ENCODE measurements around the gene EPHA8. TPM values are rescaled to one million over a fixed set of nuclear protein-coding genes. Genes with fewer than 3 reads are reported as not detected.

Gene EPHA8
- total and polyA plus RNA-seq, 12 donors: 0.11 to 10.1 (median 1.6) TPM; not detected in 2

DNA sequence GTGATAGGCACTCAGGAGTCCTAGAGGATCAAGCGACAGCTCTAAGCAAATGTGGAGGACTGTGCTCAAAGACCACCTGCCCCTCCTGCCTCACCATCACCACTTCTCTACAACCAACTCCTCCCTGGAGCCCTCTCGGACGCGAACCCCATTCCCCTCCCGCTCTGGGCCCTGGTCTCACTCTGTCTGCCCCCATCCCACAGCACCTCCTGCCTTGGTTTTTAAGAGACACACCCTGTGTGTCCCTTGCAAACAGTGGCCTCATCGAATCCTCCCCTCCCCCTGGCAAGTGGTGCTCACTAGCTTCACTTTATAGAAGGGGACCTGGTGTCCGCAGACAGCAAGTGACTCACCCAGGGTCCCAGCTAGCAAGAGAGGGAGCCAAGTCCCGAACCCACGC, 28.8 kb downstream of the EPHA8 start:
- no peak overlapping the region for H3K27ac ChIP-seq
- H3K4me1 ChIP-seq (replicated peaks in 1 of 2): no peaks in the 10 kb centered on the region
- no peaks in the 10 kb centered on the region for H3K36me3 ChIP-seq (replicated peaks in 1 of 2)
- intact Hi-C loops (cut with DNase I): no loop called here
- H3K9me3 ChIP-seq (replicated peaks in 1 of 3): no peaks in the 10 kb centered on the region
- TF ChIP-seq, protein P1, sequence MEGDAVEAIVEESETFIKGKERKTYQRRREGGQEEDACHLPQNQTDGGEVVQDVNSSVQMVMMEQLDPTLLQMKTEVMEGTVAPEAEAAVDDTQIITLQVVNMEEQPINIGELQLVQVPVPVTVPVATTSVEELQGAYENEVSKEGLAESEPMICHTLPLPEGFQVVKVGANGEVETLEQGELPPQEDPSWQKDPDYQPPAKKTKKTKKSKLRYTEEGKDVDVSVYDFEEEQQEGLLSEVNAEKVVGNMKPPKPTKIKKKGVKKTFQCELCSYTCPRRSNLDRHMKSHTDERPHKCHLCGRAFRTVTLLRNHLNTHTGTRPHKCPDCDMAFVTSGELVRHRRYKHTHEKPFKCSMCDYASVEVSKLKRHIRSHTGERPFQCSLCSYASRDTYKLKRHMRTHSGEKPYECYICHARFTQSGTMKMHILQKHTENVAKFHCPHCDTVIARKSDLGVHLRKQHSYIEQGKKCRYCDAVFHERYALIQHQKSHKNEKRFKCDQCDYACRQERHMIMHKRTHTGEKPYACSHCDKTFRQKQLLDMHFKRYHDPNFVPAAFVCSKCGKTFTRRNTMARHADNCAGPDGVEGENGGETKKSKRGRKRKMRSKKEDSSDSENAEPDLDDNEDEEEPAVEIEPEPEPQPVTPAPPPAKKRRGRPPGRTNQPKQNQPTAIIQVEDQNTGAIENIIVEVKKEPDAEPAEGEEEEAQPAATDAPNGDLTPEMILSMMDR (IDR thresholded peaks at IDR 0.05): no peak
- peaks cover 5% of the 10 kb centered on the region for H3K27me3 ChIP-seq
- no peak overlapping the region for H3K4me3 ChIP-seq
- 82 to 93% (median 85%) methylated on average over 8 to 9 of the region's 9 CpGs for WGBS, 4 donors
- DNase-seq: no peak

DNA sequence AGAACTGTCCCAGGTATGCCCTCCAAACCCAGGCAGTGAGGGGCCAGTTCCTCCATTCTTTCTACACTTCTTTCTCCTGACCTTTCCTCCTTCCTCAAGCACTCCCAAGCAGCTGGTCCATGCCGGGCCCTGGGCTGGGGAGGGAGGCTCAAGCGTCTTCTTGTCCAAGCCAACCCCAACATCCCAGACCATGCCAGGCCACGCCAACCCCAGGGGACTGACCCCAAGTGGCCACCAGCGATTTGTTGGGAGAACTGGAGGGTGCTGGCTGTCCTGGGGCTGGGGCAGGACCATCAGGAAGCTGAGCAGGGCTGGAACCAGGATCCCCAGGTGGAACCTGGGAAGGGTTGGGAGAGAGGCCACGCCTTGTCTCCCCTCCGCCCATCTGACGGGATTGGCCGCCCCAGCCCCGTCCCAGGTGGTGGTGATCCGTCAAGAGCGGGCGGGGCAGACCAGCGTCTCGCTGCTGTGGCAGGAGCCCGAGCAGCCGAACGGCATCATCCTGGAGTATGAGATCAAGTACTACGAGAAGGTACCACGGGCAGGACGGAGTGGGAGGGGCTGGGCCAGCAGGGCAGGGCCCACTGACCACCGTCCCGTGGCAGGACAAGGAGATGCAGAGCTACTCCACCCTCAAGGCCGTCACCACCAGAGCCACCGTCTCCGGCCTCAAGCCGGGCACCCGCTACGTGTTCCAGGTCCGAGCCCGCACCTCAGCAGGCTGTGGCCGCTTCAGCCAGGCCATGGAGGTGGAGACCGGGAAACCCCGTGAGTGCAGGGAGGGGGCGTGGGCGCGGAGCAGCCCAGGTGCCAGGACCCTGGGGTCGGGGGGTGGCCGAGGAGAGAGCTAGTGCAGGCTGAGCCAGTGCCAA, 29.9 kb downstream of the EPHA8 start:
- WGBS, 4 donors: 43 to 54% (median 48%) methylated on average over 10 to 38 of the region's 38 CpGs
- no peak for DNase-seq
- Histone ChIP-seq H3K9me3 (replicated peaks in 1 of 3) (no peaks in the 10 kb centered on the region), H3K27ac (no peak overlapping the region), H3K4me1 (replicated peaks in 1 of 2) (no peaks in the 10 kb centered on the region), H3K27me3 (peaks cover 5% of the 10 kb centered on the region), H3K4me3 (no peak overlapping the region), H3K36me3 (replicated peaks in 1 of 2) (no peaks in the 10 kb centered on the region)
- TF ChIP-seq POLR2A (IDR thresholded peaks at IDR 0.05): no peak
- TF ChIP-seq, protein P1 (IDR thresholded peaks at IDR 0.05): no peak
- intact Hi-C loops (cut with DNase I): no loop called here

DNA sequence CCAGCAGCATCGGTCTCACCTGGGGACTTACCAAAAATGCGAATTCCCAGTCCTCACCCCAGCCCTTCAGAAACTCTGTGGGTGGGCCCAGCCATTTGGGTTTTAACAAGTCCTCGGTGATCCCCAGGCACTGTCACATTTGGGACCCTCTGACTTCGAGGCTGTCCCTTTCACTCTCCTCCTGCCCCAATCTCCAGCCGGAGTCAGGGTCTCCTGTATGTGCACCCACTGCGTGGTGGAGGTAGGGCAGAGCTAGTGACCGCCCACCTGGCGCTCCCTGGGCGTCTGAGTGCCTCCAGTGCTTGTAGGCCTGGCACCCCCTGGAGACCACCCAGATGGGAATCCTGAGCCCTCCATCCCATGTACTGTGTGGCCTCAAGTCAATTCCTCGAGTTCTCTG, 31.1 kb downstream of the EPHA8 start:
- TF ChIP-seq, protein P1 (IDR thresholded peaks at IDR 0.05): no peak
- TF ChIP-seq POLR2A (IDR thresholded peaks at IDR 0.05): no peak

DNA sequence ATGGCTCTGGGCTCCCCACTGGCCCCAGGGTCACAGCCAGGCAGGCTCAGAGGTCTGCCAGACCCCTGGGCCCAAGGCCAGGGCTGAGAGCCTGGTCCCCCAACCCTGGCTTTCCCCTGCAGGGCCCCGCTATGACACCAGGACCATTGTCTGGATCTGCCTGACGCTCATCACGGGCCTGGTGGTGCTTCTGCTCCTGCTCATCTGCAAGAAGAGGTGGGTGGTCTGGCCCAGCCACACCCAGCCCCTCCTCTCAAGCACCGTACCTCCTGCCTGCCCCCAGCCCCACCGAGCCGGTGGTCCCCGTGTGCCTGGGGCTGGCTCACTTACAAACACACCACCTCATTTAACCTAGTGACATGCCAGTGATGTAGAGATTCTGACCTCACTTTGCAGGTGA, 31.8 kb downstream of the EPHA8 start:
- WGBS, 4 donors: 82 to 100% (median 87%) methylated on average over 3 to 7 of the region's 7 CpGs; no CpG with 5 or more reads in 1 of the 4 donors
- H3K36me3 ChIP-seq (replicated peaks in 1 of 2): no peaks in the 10 kb centered on the region
- H3K27ac ChIP-seq: no peak overlapping the region
- no peaks in the 10 kb centered on the region for H3K4me1 ChIP-seq (replicated peaks in 1 of 2)
- intact Hi-C loops (cut with DNase I): no loop called here
- TF ChIP-seq, protein P1 (IDR thresholded peaks at IDR 0.05): no peak
- no peak for TF ChIP-seq POLR2A (IDR thresholded peaks at IDR 0.05)
- H3K27me3 ChIP-seq: peaks cover 5% of the 10 kb centered on the region
- no peaks in the 10 kb centered on the region for H3K9me3 ChIP-seq (replicated peaks in 1 of 3)
- DNase-seq: no peak
- H3K4me3 ChIP-seq: no peak overlapping the region

More for the DNA sequence above, 31.1 kb downstream of the EPHA8 start:
- H3K27me3 ChIP-seq: peaks cover 5% of the 10 kb centered on the region
- H3K9me3 ChIP-seq (replicated peaks in 1 of 3): no peaks in the 10 kb centered on the region
- WGBS, 4 donors: 75 to 90% (median 77%) methylated on average over 7 to 10 of the region's 10 CpGs
- H3K4me1 ChIP-seq (replicated peaks in 1 of 2): no peaks in the 10 kb centered on the region
- H3K36me3 ChIP-seq (replicated peaks in 1 of 2): no peaks in the 10 kb centered on the region
- no peak overlapping the region for H3K27ac ChIP-seq
- no peak overlapping the region for H3K4me3 ChIP-seq
- DNase-seq: no peak
- intact Hi-C loops (cut with DNase I): no loop called here

Measured in adrenal gland (tissue), 12 donors.